AG04449 (cell line): ENCODE results near the gene OR2J2.
"Not testable (repeated sequence)": the region's sequence is repeated elsewhere in the genome, so short reads cannot be mapped to it uniquely, and the experiment has no call there.

Source experiments
- CTCF ChIA-PET: fragments of 350-600 bp; formaldehyde crosslinking; extraction: SDS; loops from one replicate; lab custom pipeline; 2021; ENCODE audit warnings: antibody characterized with exemption; lab: Yijun Ruan, JAX
- POLR2A ChIA-PET: fragments of 400-600, 350-600 bp; formaldehyde crosslinking; extraction: SDS; loops from one replicate; lab custom pipeline; 2020; ENCODE audit warnings: antibody characterized with exemption, inconsistent platforms; lab: Yijun Ruan, JAX
- DNase-seq: peaks from one replicate; pipeline ENCODE4 v3.0.0-alpha.2; 2010; ENCODE audit warnings: low read depth, low spot score
- H3K4me3 ChIP-seq: 2 replicates; pipeline ENCODE4 v1.5.1; 2011; ENCODE audit warnings: low read depth, mild to moderate bottlenecking, control low read depth, low read length
- CTCF ChIP-seq: IDR thresholded peaks from one replicate; pipeline ENCODE4 v1.5.1; 2011; ENCODE audit warnings: mild to moderate bottlenecking, moderate library complexity, low read length, control low read depth, inconsistent platforms; ENCODE audit not compliant: insufficient read depth; ENCODE audit errors: missing control alignments

OR2J2 gene

GRCh38 chr6:29170607-29171006, at the start of gene OR2J2:
OR2J2 (plus strand) TSS chr6:29170907; CDS start chr6:29173636, 2,729 bp downstream.
- DNase-seq, CTCF ChIA-PET, POLR2A ChIA-PET, H3K4me3 ChIP-seq: not testable (repeated sequence)

GRCh38 chr6:29129326-29130012, 41.2 kb upstream of the OR2J2 start:
- no peak for DNase-seq
- POLR2A ChIA-PET, result no interaction called here
- no peak for TF ChIP-seq CTCF
- CTCF ChIA-PET, result no interaction called here
- H3K4me3 ChIP-seq, result no peak overlapping the region

DNA sequence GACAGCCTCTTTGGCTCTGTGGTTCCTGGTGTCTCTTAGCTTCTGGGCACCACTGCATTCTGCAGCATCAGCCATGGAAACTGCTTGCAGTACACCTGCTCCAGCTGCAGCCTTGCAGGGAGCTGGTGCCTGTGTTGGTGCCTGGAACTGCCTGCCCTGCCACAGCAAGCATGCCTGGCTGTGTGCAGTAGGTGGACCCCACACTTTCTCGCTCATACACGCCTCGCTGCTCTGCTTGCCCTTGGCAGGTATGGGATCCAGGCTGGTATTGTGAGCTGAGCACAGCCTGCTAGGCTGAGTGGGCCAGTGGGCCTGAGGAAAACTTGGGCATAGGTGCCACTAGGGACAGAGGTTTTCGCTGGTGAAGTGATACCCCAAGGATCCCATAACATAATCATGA, 40.1 kb upstream of the OR2J2 start:
- no peak overlapping the region for H3K4me3 ChIP-seq
- CTCF ChIA-PET, result no interaction called here
- POLR2A ChIA-PET, result no interaction called here
- no peak for TF ChIP-seq CTCF
- DNase-seq, result no peak

GRCh38 chr6:29131691-29132090, 39.0 kb upstream of the OR2J2 start:
- no peak overlapping the region for H3K4me3 ChIP-seq
- ChIA-PET POLR2A (no interaction called here), CTCF (no interaction called here)
- no peak for DNase-seq
- TF ChIP-seq CTCF, result no peak

DNA sequence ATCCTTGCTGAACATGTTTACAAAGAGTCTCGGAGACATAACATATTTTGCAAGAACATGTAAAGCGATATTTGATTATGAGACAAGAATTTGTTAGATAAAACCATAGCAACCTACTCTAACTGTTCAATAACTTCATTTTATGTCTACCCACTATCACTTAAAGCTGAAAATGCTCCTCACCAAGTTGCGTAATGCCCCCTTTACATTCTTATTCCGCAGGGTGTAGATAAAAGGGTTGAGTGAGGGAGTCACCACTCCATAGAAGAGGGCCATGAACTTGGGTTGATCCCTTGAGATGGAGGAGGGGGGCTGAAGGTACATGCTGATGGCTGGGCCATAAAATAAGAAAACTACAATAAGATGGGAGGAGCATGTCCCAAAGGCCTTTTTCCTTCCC, 33.0 kb upstream of the OR2J2 start:
- H3K4me3 ChIP-seq, result no peak overlapping the region
- no peak for DNase-seq
- ChIA-PET CTCF (no interaction called here), POLR2A (no interaction called here)
- TF ChIP-seq CTCF, result no peak

DNA sequence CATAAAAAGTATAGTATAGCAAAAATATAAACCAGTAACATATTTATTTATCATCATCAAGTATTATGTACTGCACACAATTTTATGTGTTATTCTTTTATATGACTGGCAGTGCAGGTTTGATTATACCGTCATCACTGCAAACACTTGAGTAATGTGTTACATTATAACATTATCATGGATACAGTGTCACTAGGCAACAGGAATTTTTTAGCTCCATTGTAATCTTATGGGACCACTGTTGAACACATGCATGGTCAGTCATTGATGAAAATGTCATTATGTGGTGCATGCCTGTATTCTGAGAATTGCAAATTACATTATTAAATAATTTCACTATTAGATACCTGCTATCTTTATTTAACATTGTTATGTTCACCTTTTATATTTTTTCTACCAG, 29.1 kb upstream of the OR2J2 start:
- ChIA-PET POLR2A (no interaction called here), CTCF (no interaction called here)
- no peak for TF ChIP-seq CTCF
- H3K4me3 ChIP-seq, result no peak overlapping the region
- no peak for DNase-seq

DNA sequence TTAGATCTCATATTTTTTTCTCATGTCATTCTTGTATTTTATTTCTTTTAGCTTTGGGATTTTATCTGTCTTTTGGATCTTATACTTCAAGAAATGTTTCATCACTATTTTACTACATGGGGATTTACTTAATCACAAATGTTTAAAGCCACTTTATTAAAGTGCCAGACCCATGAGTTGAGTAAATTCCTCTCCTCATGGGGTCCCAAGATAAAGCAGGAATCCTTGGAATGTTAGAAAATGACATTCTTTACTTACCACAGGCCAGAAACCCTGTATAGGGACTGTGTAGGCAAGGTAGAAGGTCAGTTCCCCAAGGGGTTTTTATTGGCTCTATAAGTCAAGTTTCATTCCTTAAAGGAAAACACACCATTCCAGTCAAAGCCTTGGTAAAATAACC, 28.4 kb upstream of the OR2J2 start:
- H3K4me3 ChIP-seq, result no peak overlapping the region
- no peak for TF ChIP-seq CTCF
- DNase-seq, result no peak
- ChIA-PET CTCF (no interaction called here), POLR2A (no interaction called here)
